Measurements from ENCODE around the gene DUSP6. TPM values are rescaled to one million over a fixed set of nuclear protein-coding genes. Genes with fewer than 3 reads are reported as not detected.
"Not testable (repeated sequence)": the region's sequence is repeated elsewhere in the genome, so short reads cannot be mapped to it uniquely, and the experiment has no call there.

The DUSP6 gene
- polyA plus RNA-seq, 6 donors from 2014 or later: 23.1 to 63.0 (median 35.7) TPM

- Mint-ChIP-seq H3K4me1 (peaks cover 45 to 66% (median 63%) of the 10 kb centered on the region in 3 donors), H3K36me3 (no peaks in the 10 kb centered on the region), H3K27me3 (no peaks in the 10 kb centered on the region), H3K9me3 (no peaks in the 10 kb centered on the region), H3K27ac (peak overlapping the region in 2 of 6 donors; percentile 30 to 73), H3K4me3 (peak overlapping the region in 5 of 8 donors; percentile 52 to 93 (median 88))
- no peak for ATAC-seq (ENCODE audit: low read depth in 2 of 2)
- DNase-seq: no peak
Observed at GRCh38 chr12:89345376-89345775, 6.9 kb downstream of the DUSP6 start.

- Mint-ChIP-seq H3K4me3 (peak overlapping the region in 2 of 8 donors; percentile 64 to 75), H3K27me3 (no peaks in the 10 kb centered on the region), H3K4me1 (peaks cover 40 to 60% (median 58%) of the 10 kb centered on the region in 3 donors), H3K36me3 (no peaks in the 10 kb centered on the region), H3K9me3 (no peaks in the 10 kb centered on the region), H3K27ac (peak overlapping the region in 3 of 6 donors; percentile 5 to 58 (median 47))
- DNase-seq (no peak), ATAC-seq (ENCODE audit: low read depth in 2 of 2) (no peak)
Observed at GRCh38 chr12:89344862-89345202, 7.5 kb downstream of the DUSP6 start.

DNA sequence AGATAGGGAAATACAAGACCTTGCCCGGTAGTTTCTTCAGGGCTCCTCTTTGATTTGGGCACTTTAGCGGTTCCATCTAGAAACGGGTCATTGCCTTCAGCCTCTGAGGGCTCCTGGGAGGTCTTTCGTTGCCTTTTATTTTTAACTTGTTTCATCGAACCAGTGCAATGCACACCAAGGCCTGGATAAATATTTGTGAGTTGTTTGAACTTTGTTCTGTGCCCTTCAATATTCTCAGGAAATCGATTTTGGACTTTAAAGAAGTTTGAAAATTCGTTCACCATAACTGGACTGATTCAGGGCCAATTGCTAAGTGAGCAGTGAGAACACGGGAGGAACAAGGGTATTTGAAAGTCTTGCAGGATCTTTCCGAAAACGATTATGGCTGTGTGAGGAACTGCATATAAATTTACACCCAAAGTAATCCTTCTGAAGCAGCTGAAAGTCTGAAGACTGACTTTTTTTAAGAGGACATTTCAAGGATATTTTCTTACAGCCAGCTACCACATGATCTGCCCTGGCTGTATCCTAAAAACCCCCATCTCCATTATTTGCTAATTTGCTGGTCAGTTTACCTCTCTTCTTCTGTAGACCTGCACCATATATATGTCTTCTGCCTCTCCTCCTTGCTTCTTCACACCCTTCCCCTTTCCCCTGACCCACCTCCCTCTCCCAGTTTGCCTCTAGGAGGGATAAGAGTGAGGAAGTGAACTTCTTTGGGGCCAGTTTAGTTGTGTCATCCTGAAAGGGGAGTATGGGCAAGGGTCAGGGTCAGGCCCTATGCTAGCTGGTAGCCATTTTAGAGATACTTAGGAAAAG is 8.0 kb downstream of the DUSP6 start:
- Mint-ChIP-seq H3K27ac (peak overlapping the region in 2 of 6 donors; percentile 47 to 58), H3K9me3 (no peaks in the 10 kb centered on the region), H3K4me3 (peak overlapping the region in 2 of 8 donors; percentile 64 to 75), H3K4me1 (peaks cover 36 to 54% (median 52%) of the 10 kb centered on the region in 3 donors), H3K36me3 (no peaks in the 10 kb centered on the region), H3K27me3 (no peaks in the 10 kb centered on the region)
- DNase-seq (no peak), ATAC-seq (ENCODE audit: low read depth in 2 of 2) (no peak)

GRCh38 chr12:89343127-89343526 is 9.2 kb downstream of the DUSP6 start:
- H3K36me3 Mint-ChIP-seq: no peaks in the 10 kb centered on the region
- no peaks in the 10 kb centered on the region for H3K9me3 Mint-ChIP-seq
- no peak for DNase-seq
- H3K27me3 Mint-ChIP-seq: no peaks in the 10 kb centered on the region
- H3K27ac Mint-ChIP-seq: peak overlapping the region in 1 of 6 donors; percentile 50
- peaks cover 31 to 44% (median 41%) of the 10 kb centered on the region in 3 donors for H3K4me1 Mint-ChIP-seq
- no peak overlapping the region for H3K4me3 Mint-ChIP-seq
- ATAC-seq (ENCODE audit: low read depth in 2 of 2): no peak

GRCh38 chr12:89340861-89341260 is 11.4 kb downstream of the DUSP6 start:
- H3K27me3 Mint-ChIP-seq: no peaks in the 10 kb centered on the region
- ATAC-seq (ENCODE audit: low read depth in 2 of 2) (no peak), DNase-seq (no peak)
- no peak overlapping the region for H3K27ac Mint-ChIP-seq
- H3K36me3 Mint-ChIP-seq: no peaks in the 10 kb centered on the region
- no peak overlapping the region for H3K4me3 Mint-ChIP-seq
- peaks cover 13 to 22% (median 20%) of the 10 kb centered on the region in 3 donors for H3K4me1 Mint-ChIP-seq
- no peaks in the 10 kb centered on the region for H3K9me3 Mint-ChIP-seq

- ATAC-seq (ENCODE audit: low read depth in 2 of 2): no peak
- peak overlapping the region in 1 of 6 donors; percentile 64 for H3K27ac Mint-ChIP-seq
- no peaks in the 10 kb centered on the region for H3K9me3 Mint-ChIP-seq
- no peak for DNase-seq
- no peaks in the 10 kb centered on the region for H3K27me3 Mint-ChIP-seq
- no peak overlapping the region for H3K4me3 Mint-ChIP-seq
- H3K36me3 Mint-ChIP-seq: no peaks in the 10 kb centered on the region
- H3K4me1 Mint-ChIP-seq: peaks cover 2 to 13% (median 7%) of the 10 kb centered on the region in 3 donors
Observed at GRCh38 chr12:89339526-89339925, 12.8 kb downstream of the DUSP6 start.

- H3K9me3 Mint-ChIP-seq; H3K27me3 Mint-ChIP-seq; DNase-seq; H3K27ac Mint-ChIP-seq; H3K36me3 Mint-ChIP-seq; H3K4me3 Mint-ChIP-seq; ATAC-seq (ENCODE audit: low read depth in 2 of 2): not testable (repeated sequence)
- peaks cover 10 to 14% (median 12%) of the 10 kb centered on the region in 3 donors for H3K4me1 Mint-ChIP-seq
Observed at GRCh38 chr12:89337136-89337535, 15.2 kb downstream of the DUSP6 start.

GRCh38 chr12:89335452-89336244 is 16.7 kb downstream of the DUSP6 start:
- H3K27ac Mint-ChIP-seq: no peak overlapping the region
- H3K4me1 Mint-ChIP-seq: peaks cover 10 to 14% (median 12%) of the 10 kb centered on the region in 3 donors
- peaks cover 4 to 6% of the 10 kb centered on the region in 2 donors for H3K36me3 Mint-ChIP-seq
- ATAC-seq (ENCODE audit: low read depth in 2 of 2): no peak
- no peak for DNase-seq
- H3K4me3 Mint-ChIP-seq: no peak overlapping the region
- H3K9me3 Mint-ChIP-seq: peaks cover 0 to 6% (median 4%) of the 10 kb centered on the region in 7 donors
- H3K27me3 Mint-ChIP-seq: no peaks in the 10 kb centered on the region

DNA sequence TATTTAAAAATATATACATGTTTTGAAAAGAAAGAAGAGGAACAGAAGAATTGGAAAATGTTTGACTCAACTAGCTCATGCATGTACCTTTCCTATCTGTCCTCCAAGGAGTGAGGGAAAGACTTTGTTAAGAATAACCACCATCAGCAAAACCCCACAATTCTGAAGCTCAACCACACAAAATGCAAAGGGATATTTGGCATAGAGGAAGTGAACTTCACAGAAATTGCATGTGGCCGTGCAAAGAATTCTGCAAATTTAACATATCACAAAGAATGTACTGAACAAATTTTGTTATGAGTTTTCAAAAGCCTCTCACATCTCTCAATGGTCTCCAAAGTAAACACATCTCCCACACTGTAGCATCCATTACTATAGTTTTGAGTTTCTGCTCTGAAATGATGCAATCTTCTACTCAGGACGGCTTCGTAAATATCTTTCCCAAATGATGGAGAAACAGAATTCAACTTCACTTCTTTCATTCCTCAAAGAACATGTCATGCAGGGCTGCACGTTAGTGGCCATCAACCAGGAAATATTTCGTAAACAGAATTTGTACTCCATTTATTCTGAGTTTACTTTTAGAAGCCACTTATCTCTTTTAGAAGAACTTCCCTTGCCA is 17.6 kb downstream of the DUSP6 start:
- Mint-ChIP-seq H3K9me3 (peaks cover 0 to 16% (median 7%) of the 10 kb centered on the region in 7 donors), H3K27ac (no peak overlapping the region), H3K27me3 (no peaks in the 10 kb centered on the region), H3K36me3 (peaks cover 8% of the 10 kb centered on the region in 2 donors), H3K4me3 (no peak overlapping the region), H3K4me1 (peaks cover 10 to 14% (median 12%) of the 10 kb centered on the region in 3 donors)
- ATAC-seq (ENCODE audit: low read depth in 2 of 2) (no peak), DNase-seq (no peak)

DNA sequence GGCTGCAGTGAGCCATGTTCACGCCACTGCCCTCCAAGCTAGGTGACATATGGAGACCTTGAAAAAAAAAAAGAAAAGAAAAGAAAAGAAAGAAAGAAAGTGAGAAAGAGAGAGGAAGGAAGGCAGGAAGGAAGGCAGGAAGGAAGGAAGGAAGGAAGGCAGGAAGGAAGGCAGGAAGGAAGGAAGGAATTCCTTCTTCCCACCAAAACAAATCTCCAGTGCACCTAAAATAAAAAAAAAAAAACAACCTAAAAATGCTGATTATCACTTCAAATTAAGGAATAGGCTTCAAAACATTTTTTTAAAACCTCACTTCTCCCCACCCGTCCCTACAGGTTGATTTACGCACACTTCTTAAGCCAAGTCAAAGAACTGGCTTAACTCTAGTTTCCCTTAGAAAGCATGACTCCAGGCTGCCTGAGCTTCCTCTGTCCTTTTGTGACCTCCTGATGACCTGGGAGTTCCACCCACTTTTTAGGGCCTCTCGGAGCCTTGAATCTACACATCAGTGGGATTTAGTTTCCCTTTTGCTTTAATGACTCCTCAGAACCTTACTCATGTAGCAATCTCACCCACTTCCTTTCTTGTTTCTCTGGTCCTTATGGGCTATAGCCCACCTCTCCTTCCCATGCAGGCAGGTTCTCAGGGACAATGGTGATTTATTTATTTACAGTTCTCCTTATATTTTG is 18.6 kb downstream of the DUSP6 start:
- peak; percentile 15 for DNase-seq
- peak; percentile 53 to 80 for ATAC-seq (ENCODE audit: low read depth in 2 of 2)
- H3K27me3 Mint-ChIP-seq: no peaks in the 10 kb centered on the region
- peaks cover 10 to 14% (median 12%) of the 10 kb centered on the region in 3 donors for H3K4me1 Mint-ChIP-seq
- H3K36me3 Mint-ChIP-seq: peaks cover 8% of the 10 kb centered on the region in 2 donors
- H3K27ac Mint-ChIP-seq: peak overlapping the region in 5 of 6 donors; percentile 53 to 91 (median 66)
- peaks cover 0 to 17% (median 7%) of the 10 kb centered on the region in 7 donors for H3K9me3 Mint-ChIP-seq
- peak overlapping the region; percentile 66 to 88 (median 75) for H3K4me3 Mint-ChIP-seq

DNA sequence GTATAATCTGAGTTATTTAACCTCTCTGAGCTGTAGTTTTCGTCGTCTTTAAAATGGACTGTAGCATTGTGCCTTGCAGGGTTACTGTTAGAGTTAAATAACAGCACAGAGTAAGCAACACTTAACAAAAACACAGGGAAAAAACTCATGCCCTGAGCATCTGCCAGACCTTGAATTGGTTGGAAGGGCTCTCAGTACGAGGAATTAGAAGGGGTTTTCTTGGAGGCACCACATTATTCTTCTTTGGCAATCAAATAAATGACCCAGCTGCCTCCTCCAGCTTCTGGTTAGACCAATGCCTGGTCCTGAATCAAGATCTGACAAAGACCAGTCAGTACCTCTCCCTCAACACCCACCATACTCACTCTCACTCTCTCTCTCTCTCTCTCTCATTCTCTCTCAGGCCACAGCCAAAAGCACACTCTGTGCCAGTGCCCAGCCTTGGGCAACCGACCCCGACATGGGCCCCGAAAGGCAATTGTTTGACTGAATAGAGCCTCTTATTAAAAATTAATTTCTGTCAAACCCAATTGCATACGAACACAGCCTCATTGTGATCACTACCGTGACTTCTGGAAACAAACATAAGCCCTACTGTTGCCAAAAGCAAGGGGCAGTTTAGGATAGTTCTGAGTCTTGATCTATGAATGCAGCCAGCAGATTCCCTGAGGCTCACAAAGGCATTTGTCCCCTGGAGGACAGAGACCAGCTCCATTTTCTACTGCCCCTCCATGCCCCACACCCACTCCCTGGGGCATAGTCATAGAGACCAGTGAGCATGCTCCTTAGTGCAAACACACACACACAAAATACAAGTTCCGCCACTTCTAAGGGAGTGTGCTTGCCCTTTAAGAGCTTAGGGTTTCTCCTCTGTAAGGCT is 23.9 kb downstream of the DUSP6 start:
- peaks cover 0 to 17% (median 6%) of the 10 kb centered on the region in 7 donors for H3K9me3 Mint-ChIP-seq
- H3K4me3 Mint-ChIP-seq: no peak overlapping the region
- H3K27me3 Mint-ChIP-seq: no peaks in the 10 kb centered on the region
- ATAC-seq (ENCODE audit: low read depth in 2 of 2): no peak
- no peak overlapping the region for H3K27ac Mint-ChIP-seq
- H3K4me1 Mint-ChIP-seq: peaks cover 9 to 16% (median 11%) of the 10 kb centered on the region in 3 donors
- H3K36me3 Mint-ChIP-seq: peaks cover 8% of the 10 kb centered on the region in 2 donors
- no peak for DNase-seq

DNA sequence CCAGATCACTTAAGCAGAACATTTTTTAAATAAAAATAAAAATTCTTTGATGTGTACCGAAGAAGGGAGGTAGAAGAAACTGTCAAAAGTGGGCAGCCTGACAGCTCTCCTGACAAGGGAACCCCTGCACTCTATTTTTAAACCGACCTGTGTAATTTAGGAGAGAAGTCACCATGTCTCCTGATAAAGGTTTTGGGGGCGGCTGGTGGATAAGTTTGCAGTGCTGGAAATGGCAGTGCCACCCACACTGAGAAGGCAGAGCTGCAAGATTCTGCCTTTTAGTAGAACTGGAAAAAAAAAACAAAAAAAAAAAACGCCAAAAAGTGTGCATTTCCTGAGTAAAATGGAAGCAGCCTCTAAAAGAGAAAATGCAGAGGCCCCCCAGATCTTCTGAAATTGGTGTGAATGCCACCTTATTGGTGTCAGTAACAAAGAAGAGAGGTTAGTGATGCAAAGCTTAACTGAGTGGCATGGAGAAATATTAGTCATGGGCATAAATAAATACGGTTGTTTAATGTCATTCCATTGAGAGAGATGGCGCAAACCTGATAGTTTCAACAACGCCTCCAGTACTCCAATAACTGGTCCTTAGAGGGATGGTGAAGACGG is 24.7 kb downstream of the DUSP6 start:
- ATAC-seq (ENCODE audit: low read depth in 2 of 2): no peak
- H3K27me3 Mint-ChIP-seq: no peaks in the 10 kb centered on the region
- peaks cover 7 to 12% (median 9%) of the 10 kb centered on the region in 3 donors for H3K4me1 Mint-ChIP-seq
- peaks cover 8% of the 10 kb centered on the region in 2 donors for H3K36me3 Mint-ChIP-seq
- peaks cover 0 to 17% (median 6%) of the 10 kb centered on the region in 7 donors for H3K9me3 Mint-ChIP-seq
- H3K27ac Mint-ChIP-seq: no peak overlapping the region
- no peak overlapping the region for H3K4me3 Mint-ChIP-seq
- DNase-seq: no peak

Data from naive B cell (primary cell).